ENCODE data around the gene ANKMY1.

Gene ANKMY1

DNA sequence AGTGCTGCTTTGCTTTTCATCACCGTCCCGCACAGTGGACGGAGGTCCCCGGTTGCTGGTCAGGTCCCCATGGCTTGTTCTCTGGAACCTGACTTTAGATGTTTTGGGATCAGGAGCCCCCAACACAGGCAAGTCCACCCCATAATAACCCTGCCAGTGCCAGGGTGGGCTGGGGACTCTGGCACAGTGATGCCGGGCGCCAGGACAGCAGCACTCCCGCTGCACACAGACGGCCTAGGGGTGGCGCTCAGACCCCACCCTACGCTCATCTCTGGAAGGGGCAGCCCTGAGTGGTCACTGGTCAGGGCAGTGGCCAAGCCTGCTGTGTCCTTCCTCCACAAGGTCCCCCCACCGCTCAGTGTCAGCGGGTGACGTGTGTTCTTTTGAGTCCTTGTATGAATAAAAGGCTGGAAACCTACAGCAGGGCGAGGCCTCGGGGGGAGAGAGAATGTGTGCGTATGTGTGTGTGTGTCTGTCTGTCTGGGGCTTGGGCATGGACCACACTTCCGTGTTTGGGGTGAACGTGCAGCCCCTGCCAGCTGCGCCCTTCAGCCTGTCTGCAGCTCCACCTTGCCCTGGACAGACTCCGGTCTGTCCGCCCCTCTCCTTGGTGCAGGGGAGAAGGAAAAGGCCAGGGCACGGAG lies 90.0 kb downstream of the ANKMY1 start:
- DNase-seq: no peak

DNA sequence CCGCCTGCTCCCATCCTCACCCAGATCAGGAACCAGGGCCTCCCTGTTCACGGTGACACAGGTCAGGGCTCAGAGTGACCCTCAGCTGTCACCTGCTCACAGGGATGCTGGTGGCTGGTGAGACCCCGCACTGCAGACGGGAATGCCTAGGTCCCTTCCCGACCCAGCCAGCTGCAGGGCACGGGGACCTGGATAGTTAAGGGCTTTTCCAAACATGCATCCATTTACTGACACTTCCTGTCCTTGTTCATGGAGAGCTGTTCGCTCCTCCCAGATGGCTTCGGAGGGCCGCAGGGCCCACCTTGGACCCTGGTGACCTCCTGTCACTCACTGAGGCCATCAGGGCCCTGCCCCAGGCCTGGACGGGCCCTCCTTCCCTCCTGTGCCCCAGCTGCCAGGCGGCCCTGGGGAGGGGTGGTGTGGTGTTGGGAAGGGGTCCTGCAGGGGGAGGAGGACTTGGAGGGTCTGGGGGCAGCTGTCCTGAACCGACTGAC lies 90.6 kb downstream of the ANKMY1 start:
- DNase-seq: no peak

- DNase-seq: no peak
Observed at GRCh38 chr2:240466579-240467148, 91.1 kb downstream of the ANKMY1 start.

DNA sequence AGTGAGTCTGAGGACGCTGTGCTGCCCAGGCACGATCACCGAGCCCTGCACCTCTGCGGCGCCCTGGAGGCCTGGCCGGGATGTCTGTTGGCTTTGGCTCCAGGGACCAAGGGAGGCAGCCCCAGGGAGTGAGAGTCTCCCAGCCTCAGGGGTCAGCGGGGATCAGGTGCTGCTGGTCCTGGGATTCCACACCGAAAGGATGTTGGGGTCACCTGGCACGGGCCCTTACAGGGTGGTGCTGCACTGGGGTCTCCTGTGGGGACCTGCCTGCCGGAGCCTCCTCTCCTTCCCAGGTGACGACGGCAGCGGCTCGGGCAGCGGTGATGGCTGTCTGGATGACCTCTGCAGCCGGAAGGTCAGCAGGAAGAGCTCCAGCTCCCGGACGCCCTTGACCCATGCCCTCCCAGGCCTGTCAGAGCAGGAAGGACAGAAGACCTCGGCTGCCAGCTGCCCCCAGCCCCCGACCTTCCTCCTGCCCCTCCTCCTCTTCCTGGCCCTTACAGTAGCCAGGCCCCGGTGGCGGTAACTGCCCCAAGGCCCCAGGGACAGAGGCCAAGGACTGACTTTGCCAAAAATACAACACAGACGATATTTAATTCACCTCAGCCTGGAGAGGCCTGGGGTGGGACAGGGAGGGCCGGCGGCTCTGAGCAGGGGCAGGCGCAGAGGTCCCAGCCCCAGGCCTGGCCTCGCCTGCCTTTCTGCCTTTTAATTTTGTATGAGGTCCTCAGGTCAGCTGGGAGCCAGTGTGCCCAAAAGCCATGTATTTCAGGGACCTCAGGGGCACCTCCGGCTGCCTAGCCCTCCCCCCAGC lies 91.8 kb downstream of the ANKMY1 start:
- DNase-seq: no peak

DNA sequence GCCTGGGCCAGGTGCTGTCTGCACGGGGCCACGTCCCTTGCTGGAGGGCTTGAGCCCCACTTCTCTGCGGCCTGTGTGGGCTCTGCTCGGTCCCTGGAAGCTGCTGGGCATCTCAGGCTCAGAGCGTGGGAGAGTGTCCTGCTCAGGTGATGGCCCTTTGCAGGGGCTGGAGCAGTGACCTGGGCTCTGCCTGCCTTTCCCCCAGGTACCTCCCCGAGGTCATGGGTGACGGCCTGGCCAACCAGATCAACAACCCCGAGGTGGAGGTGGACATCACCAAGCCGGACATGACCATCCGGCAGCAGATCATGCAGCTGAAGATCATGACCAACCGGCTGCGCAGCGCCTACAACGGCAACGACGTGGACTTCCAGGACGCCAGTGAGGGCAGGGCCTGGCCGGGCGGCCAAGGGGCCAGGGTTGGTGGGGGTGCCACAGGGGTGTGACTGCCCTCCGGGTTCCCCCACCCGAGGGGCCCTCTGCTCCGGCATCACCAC lies 92.5 kb downstream of the ANKMY1 start:
- DNase-seq: no peak

DNA sequence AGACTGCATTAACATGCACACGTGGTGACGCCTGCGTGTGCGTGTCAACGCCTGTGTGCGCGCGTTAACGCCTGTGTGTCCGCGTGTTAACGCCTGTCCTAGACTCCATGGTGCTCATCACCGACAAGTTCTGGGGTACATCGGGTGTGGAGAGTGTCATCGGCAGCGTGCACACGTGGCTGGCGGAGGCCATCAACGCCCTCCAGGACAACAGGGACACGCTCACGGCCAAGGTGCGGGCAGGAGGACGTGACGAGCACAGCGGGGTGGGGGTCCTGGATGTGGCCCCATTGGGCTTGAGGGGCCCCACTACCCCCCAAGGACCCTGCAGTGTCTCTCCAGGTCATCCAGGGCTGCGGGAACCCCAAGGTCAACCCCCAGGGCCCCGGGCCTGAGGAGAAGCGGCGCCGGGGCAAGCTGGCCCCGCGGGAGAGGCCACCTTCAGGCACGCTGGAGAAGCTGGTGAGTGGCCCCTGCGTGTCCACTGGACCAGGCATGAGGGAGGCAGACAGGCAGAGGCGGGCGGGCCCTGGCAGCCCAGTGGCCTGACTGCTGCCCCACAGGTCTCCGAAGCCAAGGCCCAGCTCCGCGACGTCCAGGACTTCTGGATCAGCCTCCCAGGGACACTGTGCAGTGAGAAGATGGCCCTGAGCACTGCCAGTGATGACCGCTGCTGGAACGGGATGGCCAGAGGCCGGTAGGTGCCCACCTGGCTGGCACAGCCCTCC lies 93.1 kb downstream of the ANKMY1 start:
- no peak for DNase-seq

GRCh38 chr2:240463866-240464481 lies 93.8 kb downstream of the ANKMY1 start:
- no peak for DNase-seq

- DNase-seq: no peak
Observed at GRCh38 chr2:240463274-240463865, 94.4 kb downstream of the ANKMY1 start.

DNA sequence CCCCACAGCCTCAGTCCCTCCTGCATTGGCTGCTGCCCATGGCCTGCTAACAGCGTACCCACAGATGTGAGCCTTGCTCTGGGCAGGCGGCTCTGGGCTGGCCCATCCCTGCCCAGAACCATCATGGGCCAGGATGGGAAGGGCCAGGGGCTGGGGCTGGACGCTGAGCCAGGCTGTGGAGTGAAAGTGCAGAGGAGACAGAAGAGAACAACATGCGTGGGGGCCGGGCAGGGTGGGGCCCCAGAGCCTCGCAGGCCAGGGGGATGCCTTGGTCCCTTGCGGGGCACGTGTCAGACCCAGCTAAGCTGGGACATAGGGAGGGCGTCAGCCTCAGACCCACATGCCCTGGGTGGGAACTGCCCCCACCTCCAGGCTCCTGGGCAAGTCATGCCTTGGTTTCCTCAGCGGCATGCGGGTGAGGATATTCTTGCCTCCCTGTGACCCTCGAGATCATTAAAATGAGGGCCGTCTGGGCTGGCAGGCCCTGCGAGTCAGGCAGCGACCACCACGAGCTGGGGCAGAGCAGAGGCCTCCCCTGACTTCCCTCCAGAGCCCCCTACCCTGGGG lies 95.0 kb downstream of the ANKMY1 start:
- DNase-seq: no peak

DNA sequence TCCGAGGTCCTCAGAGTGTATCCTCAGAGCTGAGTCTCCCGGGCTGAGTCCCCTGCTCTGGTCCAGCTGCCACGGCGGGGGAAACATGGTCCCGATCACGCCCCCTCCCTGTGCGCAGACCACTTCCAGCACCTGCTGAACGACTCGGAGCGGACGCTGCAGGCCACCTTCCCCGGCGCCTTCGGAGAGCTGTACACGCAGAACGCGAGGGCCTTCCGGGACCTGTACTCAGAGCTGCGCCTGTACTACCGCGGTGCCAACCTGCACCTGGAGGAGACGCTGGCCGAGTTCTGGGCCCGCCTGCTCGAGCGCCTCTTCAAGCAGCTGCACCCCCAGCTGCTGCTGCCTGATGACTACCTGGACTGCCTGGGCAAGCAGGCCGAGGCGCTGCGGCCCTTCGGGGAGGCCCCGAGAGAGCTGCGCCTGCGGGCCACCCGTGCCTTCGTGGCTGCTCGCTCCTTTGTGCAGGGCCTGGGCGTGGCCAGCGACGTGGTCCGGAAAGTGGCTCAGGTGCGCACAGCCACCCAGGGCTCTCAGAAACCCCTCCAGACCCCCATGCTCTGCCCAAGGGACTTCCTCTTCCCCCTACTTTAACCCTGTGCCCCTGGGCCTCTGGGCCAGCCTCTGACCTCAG lies 95.6 kb downstream of the ANKMY1 start:
- DNase-seq: no peak

GRCh38 chr2:240461471-240462072 lies 96.2 kb downstream of the ANKMY1 start:
- no peak for DNase-seq

- no peak for DNase-seq
Observed at GRCh38 chr2:240460781-240461431, 96.9 kb downstream of the ANKMY1 start.

- no peak for DNase-seq
Observed at GRCh38 chr2:240460253-240460711, 97.5 kb downstream of the ANKMY1 start.

DNA sequence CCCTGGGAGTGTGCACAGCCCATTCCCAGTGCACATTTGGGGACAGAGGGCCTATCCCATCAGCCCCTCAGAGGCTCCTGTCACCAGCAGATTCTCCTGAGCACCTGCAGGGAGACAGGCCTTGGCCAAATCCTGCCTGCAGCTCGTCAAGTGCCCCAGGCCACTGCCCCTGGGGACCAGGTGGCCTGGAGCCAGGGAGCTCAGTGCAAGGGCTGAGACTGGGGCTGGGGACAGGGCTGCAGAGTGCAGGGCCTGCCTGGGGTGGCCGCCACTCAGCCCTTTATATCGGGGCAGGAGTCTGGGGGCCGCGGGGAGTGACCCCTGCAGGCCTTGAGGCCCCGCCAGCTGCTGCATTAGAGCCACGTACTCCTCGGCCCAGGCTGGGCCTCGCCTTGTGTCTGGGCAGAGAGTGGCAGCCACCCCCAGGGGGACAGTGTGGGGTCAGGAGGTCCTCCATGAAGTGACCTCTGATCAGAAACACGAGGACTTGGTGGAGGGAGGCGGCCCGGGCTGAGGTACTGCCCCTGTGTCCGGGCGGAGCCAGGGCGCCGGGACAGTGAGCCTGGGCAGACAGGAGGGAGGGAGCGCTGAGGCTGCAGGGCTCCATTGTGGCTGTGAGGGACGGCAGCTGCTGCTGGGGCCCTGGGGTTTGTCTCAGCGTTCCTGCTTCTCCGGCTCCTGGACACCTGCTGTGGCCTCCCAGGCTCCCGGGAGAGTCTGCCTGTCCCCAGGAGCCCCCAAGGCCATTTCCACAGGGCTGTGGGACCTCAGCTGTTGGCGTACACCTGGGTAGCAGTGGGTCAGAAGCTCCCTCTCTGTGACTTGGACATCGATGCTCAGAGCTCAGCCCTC lies 98.2 kb downstream of the ANKMY1 start:
- DNase-seq: no peak

DNA sequence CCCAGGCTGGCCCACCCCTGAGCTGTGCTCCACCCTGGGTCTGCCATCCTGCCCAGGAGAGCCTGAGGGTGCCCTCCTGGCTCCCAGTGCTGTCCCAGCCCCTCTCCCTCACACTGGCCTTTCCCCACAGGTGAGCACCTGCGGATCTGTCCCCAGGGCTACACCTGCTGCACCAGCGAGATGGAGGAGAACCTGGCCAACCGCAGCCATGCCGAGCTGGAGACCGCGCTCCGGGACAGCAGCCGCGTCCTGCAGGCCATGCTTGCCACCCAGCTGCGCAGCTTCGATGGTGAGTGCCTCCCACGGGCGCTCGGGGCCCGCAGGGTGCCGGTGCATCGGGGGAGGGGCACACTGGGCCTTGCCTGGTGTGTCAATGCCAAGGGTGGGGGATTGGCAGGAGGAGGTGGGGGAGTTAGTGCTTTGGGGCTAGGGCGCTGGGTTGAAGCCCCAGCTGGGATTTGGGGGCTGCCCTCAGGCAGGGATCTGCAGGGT lies 98.8 kb downstream of the ANKMY1 start:
- no peak for DNase-seq

DNA sequence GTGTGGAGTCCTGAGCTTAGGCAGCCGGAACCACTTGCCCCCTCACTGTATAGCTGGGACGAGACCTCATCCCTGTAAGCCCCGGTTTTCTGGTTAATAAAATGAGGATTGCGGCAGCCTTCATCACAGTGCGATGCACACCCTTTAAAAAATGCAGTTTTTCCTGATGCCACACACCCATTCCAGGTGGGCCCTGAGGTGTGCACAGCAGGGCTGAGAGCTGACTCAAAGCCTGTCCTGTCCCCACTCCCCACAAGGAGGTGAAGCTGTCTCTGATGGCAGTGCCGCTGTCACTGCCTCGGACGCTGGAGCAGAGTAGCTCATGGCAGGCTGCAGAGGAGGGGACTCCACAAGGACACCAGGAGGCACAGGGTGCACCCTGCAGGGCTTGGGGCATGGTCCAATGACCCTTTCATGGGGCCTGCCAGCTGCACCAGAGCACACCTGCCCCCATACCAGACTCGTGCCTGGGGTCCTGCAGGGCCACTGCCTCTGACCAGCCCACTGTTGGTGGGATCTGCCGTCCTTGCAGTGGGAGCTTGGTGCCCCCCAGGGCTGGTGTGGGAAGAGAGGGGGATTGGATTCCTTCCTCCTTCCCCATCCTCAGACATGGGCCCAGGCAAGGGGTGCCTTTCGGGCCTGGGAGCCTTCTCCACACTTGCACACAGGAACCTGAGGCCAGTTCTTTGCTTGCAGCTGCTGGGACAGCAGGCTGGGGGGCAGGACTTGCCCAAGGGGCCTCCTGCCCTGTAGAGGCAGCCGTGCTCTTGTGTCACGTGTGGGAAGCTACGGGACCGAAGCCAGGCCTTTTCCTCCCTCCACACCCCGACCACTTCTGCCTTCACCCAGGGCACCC lies 99.5 kb downstream of the ANKMY1 start:
- DNase-seq: no peak

- DNase-seq: no peak
Observed at GRCh38 chr2:240457223-240458043, 100.4 kb downstream of the ANKMY1 start.
